Muscle layer of colon (tissue), 2 donors: ENCODE measurements around the gene VWC2.

Experiments
- H3K27ac ChIP-seq: one replicate; pipeline ENCODE4 v1.7.0; 2013; ENCODE audit warnings: low read depth, mild to moderate bottlenecking, low read length, moderate library complexity
- H3K27me3 ChIP-seq, 2 donors: one replicate each; pipeline ENCODE4 v1.7.0; 2013; ENCODE audit warnings: low read length in 2 of 2, mild to moderate bottlenecking in 2 of 2; ENCODE audit not compliant: insufficient read depth in 2 of 2, control insufficient read depth in 1 of 2
- H3K36me3 ChIP-seq: one replicate; pipeline ENCODE4 v1.7.0; 2013; ENCODE audit warnings: mild to moderate bottlenecking, low read length; ENCODE audit not compliant: insufficient read depth
- H3K4me1 ChIP-seq: one replicate; pipeline ENCODE4 v1.7.0; 2013; ENCODE audit warnings: mild to moderate bottlenecking, low read length; ENCODE audit not compliant: insufficient read depth
- H3K4me3 ChIP-seq, 2 donors: one replicate each; pipeline ENCODE4 v1.7.0; 2013; ENCODE audit warnings: low read length in 2 of 2, low read depth in 1 of 2, mild to moderate bottlenecking in 1 of 2, moderate library complexity in 1 of 2
- H3K9ac ChIP-seq: one replicate; pipeline ENCODE4 v1.7.0; 2013; ENCODE audit warnings: low read length
- H3K9me3 ChIP-seq: one replicate; pipeline ENCODE4 v1.7.0; 2013; ENCODE audit warnings: mild to moderate bottlenecking, low read length
- donor health status: abdominal sarcoma.
- donor health status: Adenocarcinoma of cecum.

The VWC2 gene

GRCh38 chr7:49787980-49788379, 14.5 kb downstream of the VWC2 start:
- H3K27ac ChIP-seq, result no peak overlapping the region
- no peak overlapping the region for H3K4me3 ChIP-seq
- no peak overlapping the region for H3K9ac ChIP-seq
- H3K36me3 ChIP-seq, result no peaks in the 10 kb centered on the region
- H3K9me3 ChIP-seq, result no peaks in the 10 kb centered on the region
- no peaks in the 10 kb centered on the region for H3K4me1 ChIP-seq
- no peaks in the 10 kb centered on the region for H3K27me3 ChIP-seq

GRCh38 chr7:49788455-49789059, 15.1 kb downstream of the VWC2 start:
- no peak overlapping the region for H3K9ac ChIP-seq
- H3K4me1 ChIP-seq, result no peaks in the 10 kb centered on the region
- H3K9me3 ChIP-seq, result no peaks in the 10 kb centered on the region
- H3K27ac ChIP-seq, result no peak overlapping the region
- H3K36me3 ChIP-seq, result no peaks in the 10 kb centered on the region
- H3K27me3 ChIP-seq, result no peaks in the 10 kb centered on the region
- H3K4me3 ChIP-seq, result no peak overlapping the region

- Histone ChIP-seq H3K9ac (no peak overlapping the region), H3K4me1 (no peaks in the 10 kb centered on the region), H3K9me3 (no peaks in the 10 kb centered on the region), H3K27me3 (no peaks in the 10 kb centered on the region), H3K27ac (no peak overlapping the region), H3K36me3 (no peaks in the 10 kb centered on the region), H3K4me3 (no peak overlapping the region)
Observed at GRCh38 chr7:49789736-49790135, 16.3 kb downstream of the VWC2 start.

GRCh38 chr7:49790209-49790608, 16.8 kb downstream of the VWC2 start:
- H3K9me3 ChIP-seq, result no peaks in the 10 kb centered on the region
- H3K27ac ChIP-seq, result no peak overlapping the region
- H3K4me3 ChIP-seq, result no peak overlapping the region
- H3K27me3 ChIP-seq, result no peaks in the 10 kb centered on the region
- H3K9ac ChIP-seq, result no peak overlapping the region
- H3K4me1 ChIP-seq, result no peaks in the 10 kb centered on the region
- no peaks in the 10 kb centered on the region for H3K36me3 ChIP-seq

GRCh38 chr7:49791088-49791741, 17.8 kb downstream of the VWC2 start:
- Histone ChIP-seq H3K9me3 (no peaks in the 10 kb centered on the region), H3K27ac (no peak overlapping the region), H3K4me1 (no peaks in the 10 kb centered on the region), H3K27me3 (no peaks in the 10 kb centered on the region), H3K4me3 (no peak overlapping the region), H3K36me3 (no peaks in the 10 kb centered on the region), H3K9ac (no peak overlapping the region)

- H3K27ac ChIP-seq, result no peak overlapping the region
- no peaks in the 10 kb centered on the region for H3K9me3 ChIP-seq
Observed at GRCh38 chr7:49797987-49798660, 24.7 kb downstream of the VWC2 start.

GRCh38 chr7:49800031-49800430, 26.6 kb downstream of the VWC2 start:
- H3K9me3 ChIP-seq, result no peaks in the 10 kb centered on the region
- no peak overlapping the region for H3K9ac ChIP-seq
- no peaks in the 10 kb centered on the region for H3K4me1 ChIP-seq
- no peaks in the 10 kb centered on the region for H3K27me3 ChIP-seq
- no peaks in the 10 kb centered on the region for H3K36me3 ChIP-seq
- no peak overlapping the region for H3K27ac ChIP-seq
- H3K4me3 ChIP-seq, result no peak overlapping the region

More at GRCh38 chr7:49797987-49798660, 24.7 kb downstream of the VWC2 start:
- no peaks in the 10 kb centered on the region for H3K36me3 ChIP-seq
- no peak overlapping the region for H3K4me3 ChIP-seq
- H3K27me3 ChIP-seq, result no peaks in the 10 kb centered on the region
- H3K9ac ChIP-seq, result no peak overlapping the region
- H3K4me1 ChIP-seq, result no peaks in the 10 kb centered on the region

- no peaks in the 10 kb centered on the region for H3K36me3 ChIP-seq
- no peaks in the 10 kb centered on the region for H3K4me1 ChIP-seq
- H3K4me3 ChIP-seq, result no peak overlapping the region
- no peak overlapping the region for H3K9ac ChIP-seq
- H3K27me3 ChIP-seq, result no peaks in the 10 kb centered on the region
- H3K27ac ChIP-seq, result no peak overlapping the region
- H3K9me3 ChIP-seq, result no peaks in the 10 kb centered on the region
Observed at GRCh38 chr7:49802600-49802999, 29.2 kb downstream of the VWC2 start.

- H3K36me3 ChIP-seq, result no peaks in the 10 kb centered on the region
- no peaks in the 10 kb centered on the region for H3K9me3 ChIP-seq
- no peak overlapping the region for H3K9ac ChIP-seq
- H3K27me3 ChIP-seq, result no peaks in the 10 kb centered on the region
- H3K27ac ChIP-seq, result no peak overlapping the region
- H3K4me3 ChIP-seq, result no peak overlapping the region
- H3K4me1 ChIP-seq, result no peaks in the 10 kb centered on the region
Observed at GRCh38 chr7:49803812-49804211, 30.4 kb downstream of the VWC2 start.

GRCh38 chr7:49805371-49806007, 32.1 kb downstream of the VWC2 start:
- Histone ChIP-seq H3K4me3 (no peak overlapping the region), H3K36me3 (no peaks in the 10 kb centered on the region), H3K4me1 (no peaks in the 10 kb centered on the region), H3K9me3 (no peaks in the 10 kb centered on the region), H3K27ac (no peak overlapping the region), H3K9ac (no peak overlapping the region), H3K27me3 (no peaks in the 10 kb centered on the region)

GRCh38 chr7:49812534-49812933, 39.1 kb downstream of the VWC2 start:
- Histone ChIP-seq H3K27ac (no peak overlapping the region), H3K36me3 (no peaks in the 10 kb centered on the region), H3K9ac (no peak overlapping the region), H3K4me3 (no peak overlapping the region), H3K4me1 (no peaks in the 10 kb centered on the region), H3K9me3 (no peaks in the 10 kb centered on the region), H3K27me3 (no peaks in the 10 kb centered on the region)
